HEK293 (cell line): ENCODE results near the gene TNS1.

Experiments used
- OVOL3 ChIP-seq: fragments of 450-650 bp; formaldehyde crosslinking; IDR thresholded peaks from 2 replicates; pipeline ENCODE4 v1.5.1; 2016; ENCODE audit warnings: missing biosample characterization, missing genetic modification characterization
- ZBTB8A ChIP-seq: fragments of 450-650 bp; formaldehyde crosslinking; IDR thresholded peaks from 2 replicates; pipeline ENCODE4 v1.5.1; 2016; ENCODE audit warnings: missing biosample characterization, missing genetic modification characterization
- ZFP3 ChIP-seq: fragments of 450-650 bp; formaldehyde crosslinking; IDR thresholded peaks from 2 replicates; pipeline ENCODE4 v1.5.1; 2016; ENCODE audit warnings: low read depth, missing biosample characterization, missing genetic modification characterization
- ZNF175 ChIP-seq: fragments of 450-650 bp; formaldehyde crosslinking; IDR thresholded peaks from 2 replicates; pipeline ENCODE4 v1.5.1; 2016; ENCODE audit warnings: missing biosample characterization, missing genetic modification characterization
- TF ChIP-seq, protein P1 (sequence below): fragments of 450-650 bp; formaldehyde crosslinking; IDR thresholded peaks from 2 replicates; pipeline ENCODE4 v1.5.1; 2016; ENCODE audit warnings: missing biosample characterization, missing genetic modification characterization
- TF ChIP-seq, protein P2 (sequence below): fragments of 450-650 bp; formaldehyde crosslinking; IDR thresholded peaks from 2 replicates; pipeline ENCODE4 v1.5.1; 2016; ENCODE audit warnings: missing biosample characterization, missing genetic modification characterization

DNA sequence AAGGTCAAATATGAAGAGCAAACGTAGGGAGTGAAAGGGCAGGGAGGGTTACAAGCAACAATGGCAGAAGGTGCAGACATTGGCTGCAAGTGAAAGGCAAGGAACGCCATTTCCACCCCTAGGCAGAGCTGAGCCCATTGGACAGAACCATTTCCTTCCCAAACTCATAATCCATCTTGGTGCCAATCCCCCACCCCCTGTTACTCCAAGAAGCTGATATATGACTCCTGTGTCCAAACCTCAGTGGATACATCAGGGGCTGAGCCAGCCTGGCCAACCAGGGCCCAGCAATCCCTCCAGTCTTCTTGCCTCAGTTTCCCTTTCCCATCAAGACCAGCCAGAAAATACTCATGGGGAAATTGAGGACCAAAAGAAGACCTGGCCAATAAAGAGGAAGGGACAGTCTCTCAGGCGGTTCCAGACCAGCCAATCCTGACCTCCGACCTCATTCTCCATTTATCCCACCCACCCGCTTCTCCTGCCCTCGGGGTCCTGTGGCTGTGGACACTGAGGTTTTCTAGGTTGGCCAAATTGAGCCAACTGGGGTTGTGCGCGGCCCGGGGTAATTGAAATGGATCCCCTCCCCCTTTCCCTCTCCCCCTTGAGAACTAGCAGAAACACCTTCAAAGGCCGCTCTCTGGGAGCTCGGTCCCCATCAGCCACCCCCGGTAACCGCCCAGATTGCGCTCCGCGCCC lies 24.8 kb downstream of the TNS1 start:
- TF ChIP-seq, protein P1, sequence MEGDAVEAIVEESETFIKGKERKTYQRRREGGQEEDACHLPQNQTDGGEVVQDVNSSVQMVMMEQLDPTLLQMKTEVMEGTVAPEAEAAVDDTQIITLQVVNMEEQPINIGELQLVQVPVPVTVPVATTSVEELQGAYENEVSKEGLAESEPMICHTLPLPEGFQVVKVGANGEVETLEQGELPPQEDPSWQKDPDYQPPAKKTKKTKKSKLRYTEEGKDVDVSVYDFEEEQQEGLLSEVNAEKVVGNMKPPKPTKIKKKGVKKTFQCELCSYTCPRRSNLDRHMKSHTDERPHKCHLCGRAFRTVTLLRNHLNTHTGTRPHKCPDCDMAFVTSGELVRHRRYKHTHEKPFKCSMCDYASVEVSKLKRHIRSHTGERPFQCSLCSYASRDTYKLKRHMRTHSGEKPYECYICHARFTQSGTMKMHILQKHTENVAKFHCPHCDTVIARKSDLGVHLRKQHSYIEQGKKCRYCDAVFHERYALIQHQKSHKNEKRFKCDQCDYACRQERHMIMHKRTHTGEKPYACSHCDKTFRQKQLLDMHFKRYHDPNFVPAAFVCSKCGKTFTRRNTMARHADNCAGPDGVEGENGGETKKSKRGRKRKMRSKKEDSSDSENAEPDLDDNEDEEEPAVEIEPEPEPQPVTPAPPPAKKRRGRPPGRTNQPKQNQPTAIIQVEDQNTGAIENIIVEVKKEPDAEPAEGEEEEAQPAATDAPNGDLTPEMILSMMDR (tag by site-specific recombination), result no peak
- TF ChIP-seq ZFP3 (tag by site-specific recombination) (no peak), ZBTB8A (tag by site-specific recombination) (no peak), ZNF175 (no peak), OVOL3 (tag by site-specific recombination) (no peak)
- TF ChIP-seq, protein P2, sequence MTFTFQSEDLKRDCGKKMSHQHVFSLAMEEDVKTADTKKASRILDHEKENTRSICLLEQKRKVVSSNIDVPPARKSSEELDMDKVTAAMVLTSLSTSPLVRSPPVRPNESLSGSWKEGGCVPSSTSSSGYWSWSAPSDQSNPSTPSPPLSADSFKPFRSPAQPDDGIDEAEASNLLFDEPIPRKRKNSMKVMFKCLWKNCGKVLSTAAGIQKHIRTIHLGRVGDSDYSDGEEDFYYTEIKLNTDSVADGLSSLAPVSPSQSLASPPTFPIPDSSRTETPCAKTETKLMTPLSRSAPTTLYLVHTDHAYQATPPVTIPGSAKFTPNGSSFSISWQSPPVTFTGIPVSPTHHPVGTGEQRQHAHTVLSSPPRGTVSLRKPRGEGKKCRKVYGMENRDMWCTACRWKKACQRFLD, result no peak
